ENCODE measurements around the gene CDKAL1.

GRCh38 chr6:20604159-20604558 is 69.9 kb downstream of the CDKAL1 start:
- TF ChIP-seq CTCF (IDR thresholded peaks at IDR 0.05) (no peak), POLR2A (IDR thresholded peaks at IDR 0.05) (no peak), POLR2AphosphoS5 (IDR thresholded peaks at IDR 0.05) (no peak)
